GM23248 (cell line): ENCODE data around the gene CACNB3. TPM values are rescaled to one million over a fixed set of nuclear protein-coding genes. Genes with fewer than 3 reads are reported as not detected.

ENCODE experiments used
- DNase-seq: peaks from one replicate; pipeline ENCODE4 v3.0.0-alpha.2; 2015
- H2AFZ ChIP-seq: fragments of 200-600 bp; sonication (generic); 2 replicates; pipeline ENCODE4 v1.6.1; 2016; ENCODE audit warnings: antibody characterized with exemption
- H3F3A ChIP-seq: fragments of 200-600 bp; sonication (generic); 2 replicates; pipeline ENCODE4 v1.6.1; 2016; ENCODE audit warnings: mild to moderate bottlenecking, antibody characterized with exemption, mixed run types; ENCODE audit not compliant: insufficient read depth
- H3K27ac ChIP-seq: fragments of 200-600 bp; sonication (generic); 2 replicates; pipeline ENCODE4 v1.5.1; 2016; ENCODE audit warnings: mild to moderate bottlenecking
- H3K27me3 ChIP-seq: fragments of 200-600 bp; sonication (generic); replicated peaks from 2 replicates; pipeline ENCODE4 v1.6.1; 2016; ENCODE audit warnings: mild to moderate bottlenecking; ENCODE audit not compliant: insufficient read depth
- H3K36me3 ChIP-seq: fragments of 200-600 bp; sonication (generic); 2 replicates; pipeline ENCODE4 v1.6.1; 2016; ENCODE audit warnings: low read depth, mild to moderate bottlenecking
- H3K4me1 ChIP-seq: fragments of 200-600 bp; sonication (generic); 2 replicates; pipeline ENCODE4 v1.6.1; 2016; ENCODE audit warnings: mild to moderate bottlenecking; ENCODE audit not compliant: insufficient read depth
- H3K4me2 ChIP-seq: fragments of 200-600 bp; sonication (generic); one replicate; pipeline ENCODE4 v1.6.1; 2016; ENCODE audit warnings: mild to moderate bottlenecking; ENCODE audit not compliant: unreplicated experiment
- H3K4me3 ChIP-seq: fragments of 200-600 bp; sonication (generic); 2 replicates; pipeline ENCODE4 v1.5.1; 2016; ENCODE audit warnings: mild to moderate bottlenecking
- H3K79me2 ChIP-seq: fragments of 200-600 bp; sonication (generic); 2 replicates; pipeline ENCODE4 v1.6.1; 2016; ENCODE audit warnings: mild to moderate bottlenecking; ENCODE audit not compliant: insufficient read depth
- H3K9ac ChIP-seq: fragments of 200-600 bp; sonication (generic); 2 replicates; pipeline ENCODE4 v1.6.1; 2016; ENCODE audit warnings: mild to moderate bottlenecking
- H3K9me2 ChIP-seq: fragments of 200-600 bp; sonication (generic); 2 replicates; pipeline ENCODE4 v1.6.1; 2016; ENCODE audit warnings: mixed run types, mild to moderate bottlenecking, moderate library complexity; ENCODE audit not compliant: insufficient read depth
- H3K9me3 ChIP-seq: fragments of 200-600 bp; sonication (generic); one replicate; pipeline ENCODE4 v1.6.1; 2017; ENCODE audit warnings: low read depth
- H4K20me1 ChIP-seq: fragments of 200-600 bp; sonication (generic); 2 replicates; pipeline ENCODE4 v1.6.0; 2016; ENCODE audit not compliant: insufficient read depth
- EZH2 ChIP-seq: fragments of 200-600 bp; sonication (generic); IDR thresholded peaks from 2 replicates; pipeline ENCODE4 v1.6.1; 2018; ENCODE audit warnings: antibody characterized with exemption, mild to moderate bottlenecking; ENCODE audit not compliant: insufficient read depth, poor library complexity, severe bottlenecking
- EZH2phosphoT487 ChIP-seq: fragments of 200-600 bp; sonication (generic); IDR thresholded peaks from 2 replicates; pipeline ENCODE4 v1.6.1; 2018; ENCODE audit warnings: antibody characterized with exemption, moderate library complexity, mild to moderate bottlenecking, low read depth; ENCODE audit not compliant: insufficient read depth
- WGBS, 2 experiments: methylation state at CpG; one replicate each; pipeline ENCODE4 v1.1.6; 2015 to 2017; ENCODE audit warnings: low lambda C conversion rate in 2 of 2, low coverage in 1 of 2; ENCODE audit errors: missing lambda C conversion rate in 2 of 2; 5-methylcytosine and 5-hydroxymethylcytosine counted together
- in situ Hi-C: fragments of 300-500 bp; cut with MboI; formaldehyde crosslinking; loops from 2 replicates; pipeline ENCODE4 v1.15.0; 2020
- polyA plus RNA-seq: library from polyadenylated mRNA; unstranded; fragments of >200 nt; fragmentation: Nextera tagmentation; extraction: Ambion mirVana; gene quantifications from 2 replicates; pipeline ENCODE4 v1.2.1, GENCODE V29; 2016
- total RNA-seq: library from RNA; depleted of rRNA; stranded (reverse); fragments of >200 nt; shearing (Covaris generic); gene quantifications from 2 replicates; pipeline ENCODE4 v1.2.3, GENCODE V29; 2014

The CACNB3 gene
- total and polyA plus RNA-seq, 2 experiments from 2014 or later = 22.6 to 26.8 TPM

- no peak for DNase-seq
- Histone ChIP-seq H3K9me2 (no peaks in the 10 kb centered on the region), H3K79me2 (peaks cover 33% of the 10 kb centered on the region), H2AFZ (no peak overlapping the region), H3K27ac (no peak overlapping the region), H3K4me3 (no peak overlapping the region), H3K4me1 (no peaks in the 10 kb centered on the region), H3K4me2 (no peak overlapping the region), H3K9ac (no peak overlapping the region), H3K9me3 (no peaks in the 10 kb centered on the region), H3F3A (no peaks in the 10 kb centered on the region), H4K20me1 (no peaks in the 10 kb centered on the region), H3K27me3 (no peaks in the 10 kb centered on the region), H3K36me3 (no peaks in the 10 kb centered on the region; the same call in 1 of the 2 replicates)
- TF ChIP-seq EZH2 = no peak
- no peak for TF ChIP-seq EZH2phosphoT487
- in situ Hi-C loops = no loop called here
- WGBS, 2 experiments = 92 to 93% methylated on average over 9 of the region's 9 CpGs
Measured at GRCh38 chr12:48781750-48782456, 36.4 kb upstream of the CACNB3 start.

- no peak for DNase-seq
- no peaks in the 10 kb centered on the region for H3K27me3 ChIP-seq
- in situ Hi-C loops = no loop called here
- H4K20me1 ChIP-seq = no peaks in the 10 kb centered on the region
- no peaks in the 10 kb centered on the region for H3K9me2 ChIP-seq
- no peak for TF ChIP-seq EZH2phosphoT487
- TF ChIP-seq EZH2 = no peak
- H3K9ac ChIP-seq = no peak overlapping the region
- H3F3A ChIP-seq = no peaks in the 10 kb centered on the region
- H3K4me1 ChIP-seq = peaks cover 7% of the 10 kb centered on the region; the same call in 1 of the 2 replicates
- H3K79me2 ChIP-seq = peaks cover 42% of the 10 kb centered on the region
- H2AFZ ChIP-seq = no peak overlapping the region
- H3K27ac ChIP-seq = no peak overlapping the region
- H3K4me2 ChIP-seq = no peak overlapping the region
- WGBS, 2 experiments = 91% methylated on average over 58 to 62 of the region's 63 CpGs
- H3K36me3 ChIP-seq = no peaks in the 10 kb centered on the region; the same call in 1 of the 2 replicates
- H3K9me3 ChIP-seq = no peaks in the 10 kb centered on the region
- no peak overlapping the region for H3K4me3 ChIP-seq
Measured at GRCh38 chr12:48782457-48783395, 35.6 kb upstream of the CACNB3 start.

GRCh38 chr12:48783432-48783831 is 34.9 kb upstream of the CACNB3 start:
- in situ Hi-C loops = no loop called here
- H3K9me3 ChIP-seq = no peaks in the 10 kb centered on the region
- H2AFZ ChIP-seq = no peak overlapping the region
- WGBS, 2 experiments = 94 to 98% methylated on average over 4 of the region's 4 CpGs
- H3K27ac ChIP-seq = no peak overlapping the region
- TF ChIP-seq EZH2phosphoT487 (no peak), EZH2 (no peak)
- H3K4me1 ChIP-seq = peaks cover 9% of the 10 kb centered on the region; the same call in 1 of the 2 replicates
- H3K79me2 ChIP-seq = peaks cover 49% of the 10 kb centered on the region
- H4K20me1 ChIP-seq = no peaks in the 10 kb centered on the region
- no peak for DNase-seq
- no peak overlapping the region for H3K4me3 ChIP-seq
- no peaks in the 10 kb centered on the region; the same call in 1 of the 2 replicates for H3K36me3 ChIP-seq
- no peak overlapping the region for H3K4me2 ChIP-seq
- H3F3A ChIP-seq = no peaks in the 10 kb centered on the region
- H3K9me2 ChIP-seq = no peaks in the 10 kb centered on the region
- no peaks in the 10 kb centered on the region for H3K27me3 ChIP-seq
- H3K9ac ChIP-seq = no peak overlapping the region
